ENCODE measurements around the gene PDE4D. TPM values are rescaled to one million over a fixed set of nuclear protein-coding genes. Genes with fewer than 3 reads are reported as not detected.
A peak's percentile ranks its signal among the peaks of the same experiment; 100 is the strongest.

PDE4D gene
- total RNA-seq, 6 experiments from 2014 or later: 1.6 to 10.3 (median 5.6) TPM

DNA sequence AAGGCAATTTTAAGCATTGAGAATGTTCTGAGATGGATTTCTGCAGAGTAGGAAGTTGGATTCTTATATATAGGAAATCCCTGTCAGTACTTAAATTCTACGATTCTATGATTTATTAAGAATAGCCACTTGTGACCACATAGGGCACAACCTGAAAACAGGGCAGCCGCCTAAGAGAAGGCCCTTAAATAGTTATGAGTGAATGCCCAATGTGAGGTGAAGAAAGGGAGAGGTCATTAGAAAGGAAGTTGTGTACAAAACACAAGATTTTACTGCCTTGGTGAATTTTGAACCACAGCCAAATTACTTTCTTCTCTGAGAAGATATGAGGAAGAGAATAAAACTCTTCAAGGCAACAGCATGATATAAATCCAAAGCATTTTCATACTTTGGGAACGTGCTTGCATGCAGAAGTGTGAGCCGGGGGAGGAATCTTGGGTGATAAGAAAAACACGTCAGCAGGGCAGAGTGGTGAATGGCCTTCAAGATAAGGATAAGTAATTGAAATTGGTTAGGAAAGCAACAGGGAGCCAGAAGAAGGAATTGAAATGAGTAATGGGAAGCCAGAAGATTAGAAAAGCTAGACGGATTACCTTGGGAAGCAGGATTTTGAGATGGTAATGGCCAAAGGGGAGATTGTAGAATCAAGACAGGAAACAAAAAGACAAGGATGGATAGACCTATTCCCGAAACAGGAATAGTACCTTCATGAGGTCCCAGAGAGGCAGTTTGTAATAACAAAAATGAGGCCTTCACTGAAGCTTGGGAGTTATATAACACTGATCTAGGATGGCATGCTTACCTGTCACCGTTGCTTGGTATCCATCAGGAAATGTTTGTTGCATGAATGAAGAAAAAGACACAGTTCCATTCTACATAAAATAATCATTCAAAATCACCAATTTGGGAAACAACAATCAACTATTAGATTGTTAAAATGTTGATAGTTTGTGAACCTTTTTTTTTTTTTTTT is 244.3 kb downstream of the PDE4D start:
- ATAC-seq (peak; percentile 58 to 86 (median 74)), DNase-seq (peak in 1 of 3 donors; percentile 22)
- no peak overlapping the region for H3K27ac ChIP-seq
- no peaks in the 10 kb centered on the region for H3K27me3 ChIP-seq
- intact Hi-C loops (cut with DNase I): no loop called here
- no peak overlapping the region for H3K4me3 ChIP-seq
- WGBS (ENCODE audit: insufficient coverage, low coverage, low lambda C conversion rate, missing lambda C conversion rate): 42% methylated on average over 8 of the region's 8 CpGs
- TF ChIP-seq CTCF (IDR thresholded peaks at IDR 0.05) (no peak), POLR2A (IDR thresholded peaks at IDR 0.05) (no peak)
- H3K9me3 ChIP-seq: no peaks in the 10 kb centered on the region
- H3K36me3 ChIP-seq: no peaks in the 10 kb centered on the region
- no peaks in the 10 kb centered on the region for H3K4me1 ChIP-seq

- WGBS (ENCODE audit: insufficient coverage, low coverage, low lambda C conversion rate, missing lambda C conversion rate): 93% methylated on average over 1 of the region's 1 CpG
Measured at GRCh38 chr5:59648038-59648831, 245.3 kb downstream of the PDE4D start.

DNA sequence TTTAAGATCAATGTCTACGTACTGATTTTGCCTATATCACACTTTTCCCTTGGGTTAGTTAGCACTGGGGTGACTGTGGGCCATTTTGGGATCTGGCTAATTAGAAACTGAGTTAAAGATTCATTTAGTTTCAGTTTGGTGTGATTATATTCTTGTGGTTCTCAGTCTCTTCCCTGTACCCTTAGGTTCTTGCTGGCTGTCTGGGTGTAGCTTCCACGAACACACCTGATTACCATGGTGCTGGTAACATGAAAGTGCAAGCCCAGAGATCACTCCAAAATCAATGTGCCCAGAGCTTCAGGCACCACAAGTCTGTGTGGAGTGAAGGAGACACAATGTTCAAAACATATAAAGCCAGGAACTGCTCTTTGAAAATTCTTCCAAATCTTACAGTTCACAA is 248.1 kb downstream of the PDE4D start:
- WGBS (ENCODE audit: insufficient coverage, low coverage, low lambda C conversion rate, missing lambda C conversion rate): 54% methylated on average over 2 of the region's 2 CpGs
- Histone ChIP-seq H3K36me3 (no peaks in the 10 kb centered on the region), H3K27ac (no peak overlapping the region), H3K4me3 (no peak overlapping the region), H3K9me3 (no peaks in the 10 kb centered on the region), H3K27me3 (no peaks in the 10 kb centered on the region), H3K4me1 (no peaks in the 10 kb centered on the region)
- ATAC-seq (no peak), DNase-seq (no peak)
- intact Hi-C loops (cut with DNase I): no loop called here
- TF ChIP-seq CTCF (IDR thresholded peaks at IDR 0.05) (no peak), POLR2A (IDR thresholded peaks at IDR 0.05) (no peak)

More at GRCh38 chr5:59648038-59648831, 245.3 kb downstream of the PDE4D start:
- H3K9me3 ChIP-seq: no peaks in the 10 kb centered on the region
- no peaks in the 10 kb centered on the region for H3K4me1 ChIP-seq
- H3K27ac ChIP-seq: no peak overlapping the region
- DNase-seq (no peak), ATAC-seq (no peak)
- H3K4me3 ChIP-seq: no peak overlapping the region
- intact Hi-C loops (cut with DNase I): no loop called here
- TF ChIP-seq CTCF (IDR thresholded peaks at IDR 0.05) (no peak), POLR2A (IDR thresholded peaks at IDR 0.05) (no peak)
- H3K27me3 ChIP-seq: no peaks in the 10 kb centered on the region
- H3K36me3 ChIP-seq: no peaks in the 10 kb centered on the region

GRCh38 chr5:59640411-59640810 is 253.1 kb downstream of the PDE4D start:
- TF ChIP-seq POLR2A (IDR thresholded peaks at IDR 0.05) (no peak), CTCF (IDR thresholded peaks at IDR 0.05) (no peak)
- H3K36me3 ChIP-seq: no peaks in the 10 kb centered on the region
- H3K4me1 ChIP-seq: no peaks in the 10 kb centered on the region
- DNase-seq (peak in 1 of 3 donors; percentile 30), ATAC-seq (peak; percentile 39 to 89 (median 50))
- H3K9me3 ChIP-seq: no peaks in the 10 kb centered on the region
- H3K27me3 ChIP-seq: no peaks in the 10 kb centered on the region
- intact Hi-C loops (cut with DNase I): no loop called here
- H3K4me3 ChIP-seq: no peak overlapping the region
- WGBS (ENCODE audit: insufficient coverage, low coverage, low lambda C conversion rate, missing lambda C conversion rate): 88% methylated on average over 1 of the region's 1 CpG
- no peak overlapping the region for H3K27ac ChIP-seq

Measured in right lobe of liver (tissue), 6 donors.